Spleen (tissue), 11 donors: Measurements from ENCODE around the gene SUGP2. TPM values are rescaled to one million over a fixed set of nuclear protein-coding genes. Genes with fewer than 3 reads are reported as not detected.

Experiments
- DNase-seq: peaks from one replicate; pipeline ENCODE4 v3.0.0-alpha.2; 2020
- H3K27ac ChIP-seq, 8 donors: fragments of 200-600 bp; sonication (generic) in 7 of 8; 1 replicate in 4 of 8; 2 replicates in 4 of 8; pipeline versions ENCODE4 v1.5.0 to v1.8.0; 2016 to 2021; ENCODE audit warnings: inconsistent platforms in 4 of 8, mild to moderate bottlenecking in 4 of 8, moderate library complexity in 1 of 8
- H3K27me3 ChIP-seq, 7 donors: fragments of 200-600 bp; sonication (generic) in 6 of 7; replicated peaks in 1 of 7; 1 replicate in 4 of 7; 2 replicates in 3 of 7; pipeline versions ENCODE4 v1.5.0 to v1.8.0; 2016 to 2021; ENCODE audit warnings: inconsistent platforms in 3 of 7, mild to moderate bottlenecking in 1 of 7
- H3K36me3 ChIP-seq, 6 donors: fragments of 200-600 bp; sonication (generic) in 5 of 6; 1 replicate in 4 of 6; 2 replicates in 2 of 6; pipeline versions ENCODE4 v1.5.0 to v1.8.0; 2016 to 2021; ENCODE audit warnings: inconsistent platforms in 2 of 6
- H3K4me1 ChIP-seq, 6 donors: fragments of 200-600 bp; sonication (generic) in 5 of 6; 1 replicate in 3 of 6; 2 replicates in 3 of 6; pipeline versions ENCODE4 v1.5.0 to v1.8.0; 2016 to 2021; ENCODE audit warnings: inconsistent platforms in 3 of 6
- H3K4me3 ChIP-seq, 8 donors: fragments of 200-600 bp; sonication (generic) in 7 of 8; 1 replicate in 4 of 8; 2 replicates in 4 of 8; pipeline versions ENCODE4 v1.5.0 to v1.8.0; 2016 to 2021; ENCODE audit warnings: inconsistent platforms in 4 of 8, mild to moderate bottlenecking in 4 of 8, moderate library complexity in 2 of 8
- H3K9me3 ChIP-seq, 8 donors: fragments of 200-600 bp; sonication (generic) in 7 of 8; 1 replicate in 4 of 8; 2 replicates in 4 of 8; pipeline versions ENCODE4 v1.5.0 to v1.8.0; 2016 to 2021; ENCODE audit warnings: inconsistent platforms in 4 of 8
- POLR2A ChIP-seq, 3 donors: fragments of 450-650 bp; IDR thresholded peaks; one replicate each; pipeline ENCODE4 v1.5.1; 2017; ENCODE audit warnings: antibody characterized with exemption in 3 of 3, mild to moderate bottlenecking in 1 of 3
- POLR2AphosphoS5 ChIP-seq, 3 donors: sonication (generic); formaldehyde crosslinking; IDR thresholded peaks; one replicate each; pipeline ENCODE4 v1.5.1; 2017; ENCODE audit warnings: antibody characterized with exemption in 3 of 3
- WGBS, 5 donors: extraction: QIAGEN DNeasy Blood & Tissue Kit in 3 of 5; methylation state at CpG; one replicate each; pipeline versions ENCODE4 v1.1.5 to v1.1.7; 2013 to 2018; 5-methylcytosine and 5-hydroxymethylcytosine counted together
- intact Hi-C: fragments of 100-400 bp; cut with DNase I; formaldehyde crosslinking; loops from one replicate; pipeline ENCODE4 v1.15.0; 2023; ENCODE audit warnings: low total_unique reads
- polyA plus RNA-seq, 3 donors: library from polyadenylated mRNA; stranded (reverse); fragments of 200-250 nt; gene quantifications; one replicate each; pipeline ENCODE4 v1.2.1, GENCODE V29; 2013
- total RNA-seq, 7 donors: library from RNA; depleted of rRNA in 3 of 7; stranded (reverse); fragments of >200 nt in 3 of 7; fragmentation: NEBNext Ultra II Directional in 4 of 7; extraction: Animal tissue kit (Norgen Biotek cat#: 25700) in 4 of 7; gene quantifications; one replicate each; pipeline versions ENCODE4 v1.1.0 to v1.2.1, GENCODE V29; 2016 to 2021
- TF ChIP-seq, protein P1 (sequence below), 11 experiments: fragments of 200-600 bp in 7 of 11; fragments of 450-650 bp in 4 of 11; sonication (generic) in 4 of 11; IDR thresholded peaks in 8 of 11; conservative IDR thresholded peaks in 3 of 11; 1 replicate in 7 of 11; 2 replicates in 4 of 11; pipeline versions ENCODE4 v1.4.0 to v1.8.0; 2016 to 2021; ENCODE audit warnings: antibody characterized with exemption in 11 of 11, inconsistent platforms in 4 of 11, mild to moderate bottlenecking in 1 of 11
- donor health status: healthy with polysubstance abuse.
- donor health status: DM: no; HTN: no; CAD: no; lungs with moderate emphysema.
- donor health status: DM: no; HTN: no; CAD: no.
- donor health status: Bipolar disorder and iron deficiency.
- donor health status: healthy.
- donor health status: DM: no; HTN: no; CAD: no.
- donor health status: DM: yes; HTN: yes; CAD: no.

Gene SUGP2
- total and polyA plus RNA-seq, 10 donors: 54.5 to 127 (median 87.6) TPM

DNA sequence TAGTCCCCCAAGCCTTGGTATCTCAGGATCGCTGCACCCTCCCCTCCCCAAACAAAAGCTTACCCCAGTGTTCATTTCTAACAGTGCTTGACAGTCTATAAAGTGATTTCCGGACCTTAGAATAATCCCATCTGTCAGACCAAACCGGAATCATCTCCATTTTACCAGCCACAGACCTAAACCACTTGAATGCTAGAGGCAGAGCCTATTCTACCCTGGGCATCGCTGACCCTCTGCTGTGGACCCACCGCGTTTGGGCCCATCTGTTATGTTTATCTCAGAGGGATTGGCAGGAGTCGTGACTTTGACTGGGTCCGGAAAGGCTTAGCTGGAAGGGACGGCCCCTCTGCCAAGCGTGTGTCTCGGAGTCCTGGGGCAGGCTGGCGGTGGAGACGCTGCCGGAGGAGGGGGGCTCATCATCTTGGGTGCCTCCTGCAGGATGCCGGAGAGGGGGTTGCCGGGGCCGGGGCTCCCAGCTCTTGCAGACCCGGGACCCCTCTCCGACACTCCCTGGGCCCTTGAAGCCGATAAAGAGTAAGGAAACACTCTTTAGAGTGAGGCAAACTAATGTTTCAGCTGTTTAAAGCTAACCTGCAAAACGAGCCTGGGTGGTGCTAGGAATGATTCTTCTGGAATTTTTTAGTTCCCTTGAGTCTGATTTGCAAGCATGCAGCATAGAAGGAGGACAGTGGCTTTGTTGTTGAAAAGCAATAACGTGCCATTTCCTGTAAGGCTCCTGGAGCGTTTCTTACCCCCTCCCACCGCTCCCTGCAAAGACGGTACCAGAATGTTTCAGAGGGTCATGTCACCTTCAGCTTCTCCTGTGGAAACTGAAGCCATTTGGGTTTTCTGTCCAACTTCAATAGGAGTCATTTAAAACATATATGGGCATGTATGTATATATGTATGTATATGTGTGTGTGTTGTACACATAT, 31.8 kb upstream of the SUGP2 start:
- intact Hi-C loops: loop anchor here (5.0 kb wide), 1 partner anchor 72 kb away; the partner anchor contains the start of gene TMEM161A
- Histone ChIP-seq H3K4me3 (peak overlapping the region; percentile 57 to 95 (median 80)), H3K36me3 (peaks cover 0 to 11% (median 0%) of the 10 kb centered on the region in 6 donors), H3K27me3 (no peaks in the 10 kb centered on the region), H3K4me1 (peaks cover 21 to 68% (median 56%) of the 10 kb centered on the region in 6 donors), H3K27ac (peak overlapping the region in 7 of 8 donors; percentile 58 to 93 (median 86)), H3K9me3 (no peaks in the 10 kb centered on the region)
- TF ChIP-seq POLR2AphosphoS5 (IDR thresholded peaks at IDR 0.05): peak in 2 of 3 donors; percentile 29 to 41
- TF ChIP-seq, protein P1, sequence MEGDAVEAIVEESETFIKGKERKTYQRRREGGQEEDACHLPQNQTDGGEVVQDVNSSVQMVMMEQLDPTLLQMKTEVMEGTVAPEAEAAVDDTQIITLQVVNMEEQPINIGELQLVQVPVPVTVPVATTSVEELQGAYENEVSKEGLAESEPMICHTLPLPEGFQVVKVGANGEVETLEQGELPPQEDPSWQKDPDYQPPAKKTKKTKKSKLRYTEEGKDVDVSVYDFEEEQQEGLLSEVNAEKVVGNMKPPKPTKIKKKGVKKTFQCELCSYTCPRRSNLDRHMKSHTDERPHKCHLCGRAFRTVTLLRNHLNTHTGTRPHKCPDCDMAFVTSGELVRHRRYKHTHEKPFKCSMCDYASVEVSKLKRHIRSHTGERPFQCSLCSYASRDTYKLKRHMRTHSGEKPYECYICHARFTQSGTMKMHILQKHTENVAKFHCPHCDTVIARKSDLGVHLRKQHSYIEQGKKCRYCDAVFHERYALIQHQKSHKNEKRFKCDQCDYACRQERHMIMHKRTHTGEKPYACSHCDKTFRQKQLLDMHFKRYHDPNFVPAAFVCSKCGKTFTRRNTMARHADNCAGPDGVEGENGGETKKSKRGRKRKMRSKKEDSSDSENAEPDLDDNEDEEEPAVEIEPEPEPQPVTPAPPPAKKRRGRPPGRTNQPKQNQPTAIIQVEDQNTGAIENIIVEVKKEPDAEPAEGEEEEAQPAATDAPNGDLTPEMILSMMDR (IDR thresholded peaks at IDR 0.05 in 8 of 11, conservative IDR thresholded peaks at IDR 0.05 in 3 of 11): no peak
- WGBS, 5 donors: 0 to 3% (median 1%) methylated on average over 20 to 25 of the region's 25 CpGs
- peak; percentile 87 for DNase-seq

DNA sequence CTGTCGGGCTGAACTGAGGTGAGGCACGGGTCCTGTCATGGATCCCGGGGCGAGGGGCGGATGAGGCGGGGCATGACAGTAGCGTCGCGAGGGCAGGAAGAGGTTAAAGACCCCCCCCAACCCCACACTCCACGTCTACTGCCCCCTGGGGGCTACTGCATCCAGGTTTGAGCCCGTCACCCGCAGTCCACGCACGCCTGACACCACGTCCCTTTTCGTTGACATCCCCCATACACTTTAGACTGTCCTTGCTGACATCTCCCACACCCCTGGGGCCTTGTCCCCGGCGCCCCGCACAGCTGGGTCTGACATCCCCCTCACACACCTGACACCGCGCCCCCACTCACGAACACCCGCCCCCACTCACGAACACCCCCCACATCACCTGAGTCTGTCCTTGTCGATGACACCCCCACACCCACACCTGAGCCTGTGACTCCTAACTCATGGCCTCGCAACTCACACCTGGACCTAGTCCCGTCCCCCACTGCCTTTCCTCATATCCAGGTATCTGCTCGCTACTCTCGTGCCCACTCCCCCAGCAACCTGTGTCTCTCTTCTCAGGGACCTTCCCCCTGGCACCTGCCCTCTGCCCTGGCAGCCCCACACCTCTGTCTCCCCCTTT, 30.9 kb upstream of the SUGP2 start:
- no peaks in the 10 kb centered on the region for H3K9me3 ChIP-seq
- no peak for DNase-seq
- peaks cover 21 to 61% (median 52%) of the 10 kb centered on the region in 6 donors for H3K4me1 ChIP-seq
- TF ChIP-seq, protein P1 (IDR thresholded peaks at IDR 0.05 in 8 of 11, conservative IDR thresholded peaks at IDR 0.05 in 3 of 11): peak in 5 of 11 experiments; percentile 21 to 47 (median 40)
- TF ChIP-seq POLR2AphosphoS5 (IDR thresholded peaks at IDR 0.05): no peak
- peaks cover 0 to 19% (median under 1%) of the 10 kb centered on the region in 6 donors for H3K36me3 ChIP-seq
- peak overlapping the region; percentile 57 to 95 (median 80) for H3K4me3 ChIP-seq
- H3K27ac ChIP-seq: peak overlapping the region in 7 of 8 donors; percentile 51 to 93 (median 86)
- 0 to 2% (median 2%) methylated on average over 19 to 29 of the region's 29 CpGs for WGBS, 5 donors
- H3K27me3 ChIP-seq: no peaks in the 10 kb centered on the region
- intact Hi-C loops: loop anchor here (5.0 kb wide), 1 partner anchor 73 kb away; the partner anchor contains the start of gene TMEM161A

- 4 to 14% (median 5%) methylated on average over 29 to 77 of the region's 77 CpGs for WGBS, 5 donors
- peak within 1 kb of the TSS; percentile 59 to 93 (median 86) for H3K27ac ChIP-seq
- H3K36me3 ChIP-seq: peaks cover 0 to 27% (median 3%) of the 10 kb centered on the region in 6 donors
- no peaks in the 10 kb centered on the region for H3K9me3 ChIP-seq
- peak within 1 kb of the TSS; percentile 57 to 95 (median 80) for H3K4me3 ChIP-seq
- intact Hi-C loops: loop anchor here (5.0 kb wide), 1 partner anchor 74 kb away; the partner anchor contains the start of gene TMEM161A
- peak; percentile 99 for DNase-seq
- peaks cover 21 to 54% (median 44%) of the 10 kb centered on the region in 6 donors for H3K4me1 ChIP-seq
- TF ChIP-seq POLR2AphosphoS5 (IDR thresholded peaks at IDR 0.05) (peak; percentile 85 to 89 (median 87)), POLR2A (IDR thresholded peaks at IDR 0.05) (peak in 1 of 3 donors; percentile 5)
- TF ChIP-seq, protein P1 (IDR thresholded peaks at IDR 0.05 in 8 of 11, conservative IDR thresholded peaks at IDR 0.05 in 3 of 11): peak in 2 of 11 experiments; percentile 12 to 25
- H3K27me3 ChIP-seq: no peaks in the 10 kb centered on the region
These were observed 30.1 kb upstream of the SUGP2 start, which contains the start of gene SLC25A42 for GRCh38 chr19:19063183-19064097. SLC25A42 (plus strand) TSS chr19:19063994; CDS start chr19:19096125, 32,131 bp downstream.
